GM08714 (cell line): ENCODE data around the gene BNC2.

Experiments
- H3K4me3 ChIP-seq: fragments of 200-500 bp; sonication (Bioruptor generic); 2 replicates; pipeline ENCODE4 v1.5.1; 2014; ENCODE audit warnings: mild to moderate bottlenecking, low read length, inconsistent platforms
- ZNF274 ChIP-seq: IDR thresholded peaks from 2 replicates; pipeline ENCODE4 v1.6.1; 2012; ENCODE audit warnings: mild to moderate bottlenecking, low read depth, low read length

Gene BNC2

DNA sequence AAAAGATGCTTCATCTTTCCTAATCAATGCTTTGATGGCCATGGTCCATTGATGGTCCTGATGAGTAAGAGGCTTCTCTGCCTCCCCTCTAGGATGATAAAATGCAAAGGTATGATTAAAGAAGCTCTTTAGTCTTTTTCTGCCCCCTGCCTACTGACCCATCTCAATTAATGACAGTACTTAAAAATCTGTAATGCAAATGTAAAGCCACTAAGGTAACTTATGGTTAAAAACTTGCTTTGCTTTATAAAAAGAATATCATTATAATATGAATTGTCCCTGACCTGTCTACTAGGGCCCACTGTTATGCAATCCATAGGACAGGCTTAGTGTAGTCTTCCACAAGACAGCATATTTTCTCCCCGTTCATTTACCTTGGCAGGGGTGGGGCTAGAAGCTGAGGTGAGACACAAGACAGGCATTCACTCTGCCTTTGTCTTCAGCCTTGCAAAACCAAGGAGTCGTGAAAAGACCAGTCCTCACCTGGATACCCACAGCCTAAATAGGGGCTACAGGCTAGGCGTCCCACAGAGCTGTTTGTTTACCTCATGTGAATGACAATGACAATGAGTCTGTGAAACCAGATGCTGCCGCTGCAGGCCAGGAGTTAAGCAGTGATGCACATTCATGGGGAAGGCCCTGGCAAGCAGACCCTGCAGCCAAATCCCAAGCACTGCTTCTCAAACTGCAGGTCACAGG lies 60.4 kb downstream of the BNC2 start:
- no peak overlapping the region for H3K4me3 ChIP-seq
- no peak for TF ChIP-seq ZNF274

DNA sequence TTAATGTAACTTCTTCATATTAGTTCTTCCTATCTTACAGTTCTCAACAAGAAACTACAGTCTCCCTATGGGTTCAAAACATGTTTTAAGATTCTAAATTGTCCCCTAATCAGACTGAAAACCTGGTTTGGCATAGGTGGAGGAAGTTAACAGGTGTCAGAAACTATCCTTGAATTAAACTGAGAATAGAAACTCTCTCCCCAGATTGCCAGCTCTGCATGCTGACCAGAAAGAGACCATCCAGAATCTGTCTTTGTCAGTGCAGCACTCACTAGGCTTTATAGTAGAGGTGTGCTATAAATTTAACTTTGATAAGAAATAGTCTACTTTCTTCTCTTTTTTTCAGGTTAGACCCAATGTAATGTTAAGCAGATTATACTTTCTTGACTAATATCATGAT lies 63.8 kb downstream of the BNC2 start:
- TF ChIP-seq ZNF274 = no peak

DNA sequence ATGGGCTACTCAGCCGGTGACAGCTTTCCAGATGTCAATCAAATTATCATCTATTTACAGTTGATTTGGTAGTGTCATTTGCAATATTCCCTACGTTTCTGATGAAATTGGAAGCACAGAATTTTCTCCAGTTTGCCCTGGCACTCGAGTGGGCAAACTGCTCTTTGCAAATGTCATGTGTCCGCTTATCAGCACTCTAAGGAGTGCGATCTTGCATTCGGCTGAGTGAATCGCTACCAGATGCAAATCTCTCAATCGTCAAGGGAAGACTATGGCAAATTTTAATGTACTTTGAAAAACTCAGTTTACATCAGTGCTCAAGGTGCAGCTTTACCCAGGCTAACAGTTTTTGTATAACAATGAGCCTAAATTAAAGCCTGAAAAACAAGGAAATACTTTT lies 66.8 kb downstream of the BNC2 start:
- no peak for TF ChIP-seq ZNF274

More for the DNA sequence above, 63.8 kb downstream of the BNC2 start:
- no peak overlapping the region for H3K4me3 ChIP-seq

DNA sequence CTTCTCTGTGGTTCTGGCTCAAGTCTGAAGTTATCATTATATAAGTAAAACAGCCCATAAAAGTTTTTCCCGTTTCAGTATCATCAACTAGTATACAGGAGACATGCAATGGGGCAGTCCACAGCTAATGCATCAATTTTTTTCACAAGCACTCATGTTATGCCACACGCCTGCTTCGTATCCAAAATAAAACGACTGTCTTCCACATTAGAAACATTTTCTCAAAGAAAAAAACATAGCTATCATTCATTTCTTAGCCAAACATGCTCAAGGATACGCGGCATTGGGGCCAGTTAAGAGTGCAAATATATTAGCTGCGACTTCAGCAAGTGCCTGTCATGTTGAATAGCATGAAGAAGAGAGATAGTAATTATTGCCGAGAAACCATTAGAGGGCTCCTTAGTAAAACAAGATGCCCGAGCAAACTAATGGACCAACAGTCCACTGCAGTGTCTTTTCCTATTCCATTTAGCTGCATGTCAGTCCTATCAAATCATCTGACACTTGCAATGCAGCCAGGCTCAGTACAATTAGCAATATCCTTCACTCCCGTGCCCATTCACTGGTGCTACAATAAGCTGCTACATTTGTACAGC lies 68.5 kb downstream of the BNC2 start:
- no peak overlapping the region for H3K4me3 ChIP-seq
- no peak for TF ChIP-seq ZNF274

More for the DNA sequence above, 66.8 kb downstream of the BNC2 start:
- no peak overlapping the region for H3K4me3 ChIP-seq

DNA sequence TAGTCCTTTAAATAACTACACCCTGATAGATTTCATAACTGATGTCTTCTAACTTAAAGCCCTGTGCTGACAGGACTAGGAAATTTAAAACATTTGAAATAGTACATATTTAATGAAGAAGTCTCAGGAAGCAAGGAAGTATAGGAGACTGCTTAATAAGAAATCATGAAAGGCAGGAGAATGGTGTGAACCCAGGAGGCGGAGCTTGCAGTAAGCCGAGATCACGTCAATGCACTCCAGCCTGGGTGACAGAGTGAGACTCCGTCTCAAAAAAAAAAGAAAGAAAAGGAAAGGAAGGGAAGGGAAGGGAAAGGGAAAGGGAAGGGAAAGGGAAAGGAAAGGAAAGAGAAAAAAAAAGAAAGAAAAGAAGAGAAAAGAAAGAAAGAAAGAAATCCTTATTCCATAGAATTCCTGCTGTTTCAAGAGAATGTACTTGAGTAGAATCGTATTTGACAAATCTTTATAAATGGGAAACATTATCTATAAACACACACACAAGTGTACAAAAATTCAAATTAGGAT lies 74.1 kb downstream of the BNC2 start:
- TF ChIP-seq ZNF274 = no peak

DNA sequence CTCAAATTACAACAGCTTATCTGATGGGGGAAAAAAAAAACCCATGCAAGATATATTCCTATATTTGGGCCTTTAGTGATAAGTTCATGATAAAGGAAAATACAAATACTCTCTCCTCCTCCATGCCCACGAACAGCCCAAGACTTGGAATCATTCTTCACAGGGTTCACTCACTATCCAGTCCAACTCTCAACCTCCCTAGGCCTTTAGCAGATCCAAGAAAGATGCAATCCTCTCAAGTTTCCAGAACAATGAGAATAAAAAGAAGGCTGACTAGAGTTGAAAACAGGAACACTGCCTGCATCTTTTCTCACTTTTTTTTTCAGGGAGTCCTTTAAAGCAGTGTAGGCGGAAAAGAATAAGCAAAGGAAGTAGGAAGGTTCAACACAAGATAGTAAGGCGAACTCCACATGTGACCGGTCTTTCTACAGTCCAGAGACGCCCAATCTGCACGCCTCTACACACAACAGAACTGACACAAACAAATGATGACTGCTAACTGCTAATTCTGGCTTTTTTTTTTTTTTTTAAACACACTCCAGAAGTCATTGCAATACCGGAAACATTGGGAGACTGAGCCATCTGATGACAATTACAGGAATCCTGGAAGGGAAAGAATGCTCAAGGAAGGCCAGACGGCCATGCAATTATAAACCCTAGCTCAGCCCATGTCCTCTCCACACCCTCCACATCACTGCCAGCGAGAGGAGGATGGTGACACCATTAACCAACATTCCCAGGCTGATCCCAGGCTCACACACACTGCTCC lies 75.4 kb downstream of the BNC2 start:
- TF ChIP-seq ZNF274 = no peak
- H3K4me3 ChIP-seq = no peak overlapping the region

More for the DNA sequence above, 74.1 kb downstream of the BNC2 start:
- H3K4me3 ChIP-seq = no peak overlapping the region

DNA sequence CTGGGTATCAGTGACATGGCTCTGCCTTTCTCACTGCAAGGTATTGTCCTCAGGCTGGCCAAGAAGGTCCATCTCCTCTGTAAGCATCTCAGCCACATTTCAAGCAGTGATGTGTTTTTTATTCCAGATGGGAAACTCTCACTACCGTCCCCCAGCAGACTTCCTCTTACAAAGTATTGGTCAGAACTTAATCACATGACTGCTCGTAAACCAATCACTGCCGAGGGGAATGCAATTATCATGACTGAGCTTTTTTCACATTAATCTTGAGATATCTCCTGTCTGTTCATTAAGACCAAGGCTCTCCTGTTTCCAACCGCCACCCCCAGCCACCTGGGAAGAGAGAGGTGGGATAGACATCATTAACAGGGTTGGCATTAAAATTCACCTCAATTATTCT lies 76.4 kb downstream of the BNC2 start:
- H3K4me3 ChIP-seq = no peak overlapping the region
- TF ChIP-seq ZNF274 = no peak

DNA sequence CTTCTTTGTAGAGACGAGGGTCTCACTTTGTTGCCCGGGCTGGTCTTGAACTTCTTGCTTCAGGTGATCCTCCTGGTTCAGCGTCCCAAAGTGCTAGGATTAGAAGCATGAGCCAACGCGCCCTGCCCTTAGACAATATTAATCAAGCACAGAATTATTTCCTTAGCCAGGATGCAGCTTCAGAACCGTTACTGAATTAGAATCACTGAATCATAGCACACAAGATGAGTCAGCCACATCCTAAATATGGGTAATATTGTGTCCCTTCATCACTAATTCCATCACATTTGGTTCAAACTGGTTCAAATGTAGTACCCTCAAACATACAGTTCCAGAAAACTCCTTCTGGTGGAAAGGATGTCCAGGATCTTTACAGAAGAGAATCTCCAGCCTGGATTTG lies 82.7 kb downstream of the BNC2 start:
- no peak for TF ChIP-seq ZNF274
- H3K4me3 ChIP-seq = no peak overlapping the region

DNA sequence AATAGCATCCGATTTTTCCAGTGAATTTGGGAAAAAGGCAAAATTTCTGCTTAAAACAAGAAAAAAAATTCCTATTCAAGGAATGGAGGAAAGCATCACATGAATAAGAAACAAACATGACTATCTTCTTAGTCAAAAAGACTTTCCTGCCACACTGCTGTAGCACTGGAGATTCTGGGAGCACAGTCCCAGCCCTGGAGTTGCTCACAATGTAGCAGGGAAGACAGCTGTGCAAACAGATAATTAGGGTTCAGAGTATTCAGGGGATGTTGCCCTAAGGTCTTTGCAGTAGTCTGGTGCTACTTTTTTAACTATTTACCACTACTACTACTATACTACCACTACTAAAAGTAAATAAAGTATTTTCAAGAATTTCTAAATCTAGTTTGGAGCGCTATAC lies 86.5 kb downstream of the BNC2 start:
- TF ChIP-seq ZNF274 = no peak
- no peak overlapping the region for H3K4me3 ChIP-seq

DNA sequence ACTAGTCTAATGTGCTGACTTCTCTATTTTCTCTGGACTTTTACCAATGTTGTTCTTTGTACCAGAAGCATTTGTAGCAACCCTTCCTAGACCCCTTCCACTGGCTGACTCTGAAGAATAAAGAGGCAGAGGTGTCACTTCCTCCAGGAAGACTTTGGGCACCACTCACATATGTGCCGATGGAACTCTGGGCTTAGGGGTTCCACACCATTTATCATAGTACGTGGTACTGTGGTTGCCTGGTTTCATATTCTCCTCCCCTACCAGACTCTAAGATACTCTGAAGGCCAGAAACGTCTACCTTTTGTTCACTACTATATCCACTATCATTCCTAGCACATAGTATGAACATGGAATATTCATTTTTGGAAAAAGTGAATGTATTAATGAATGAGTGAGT lies 88.0 kb downstream of the BNC2 start:
- no peak for TF ChIP-seq ZNF274
- H3K4me3 ChIP-seq = no peak overlapping the region

DNA sequence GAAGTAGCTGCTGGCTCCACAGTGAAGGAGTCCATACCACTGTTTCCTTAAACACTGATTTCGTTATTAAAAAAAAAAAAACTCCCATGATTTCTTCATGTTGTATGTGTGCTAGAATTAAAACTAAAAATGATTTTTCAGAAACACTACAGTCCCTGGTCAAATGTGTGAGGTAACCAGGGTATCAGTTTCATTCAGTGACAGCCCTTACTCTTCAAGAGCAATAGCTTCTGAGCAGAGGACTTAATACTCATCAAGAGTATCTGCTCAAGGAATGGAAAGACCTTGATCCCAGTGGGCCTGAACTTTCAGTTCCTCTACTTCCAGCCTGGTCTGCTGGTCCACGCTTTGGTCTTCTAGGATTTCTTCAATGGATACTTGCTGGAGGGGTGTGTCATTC lies 95.1 kb downstream of the BNC2 start:
- TF ChIP-seq ZNF274 = no peak

DNA sequence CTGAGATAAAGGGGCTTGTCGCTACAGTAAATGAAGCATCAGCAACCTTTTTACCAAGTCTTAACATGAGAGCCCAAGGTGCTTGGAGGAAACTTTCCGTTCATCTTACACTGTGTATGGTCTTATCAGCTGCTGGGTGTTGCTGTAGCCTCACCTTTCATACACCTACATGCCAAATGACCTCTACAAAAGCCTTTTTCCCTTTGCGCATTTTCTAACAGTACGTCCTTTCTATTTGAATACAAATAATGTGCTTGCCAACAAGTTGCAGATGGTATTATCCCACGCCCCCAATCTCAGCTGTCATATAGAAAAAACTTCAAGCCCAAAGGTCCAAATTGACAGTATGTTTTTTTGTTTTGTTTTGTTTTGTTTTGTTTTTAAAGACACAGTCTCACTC lies 96.9 kb downstream of the BNC2 start:
- H3K4me3 ChIP-seq = no peak overlapping the region
- no peak for TF ChIP-seq ZNF274

More for the DNA sequence above, 95.1 kb downstream of the BNC2 start:
- no peak overlapping the region for H3K4me3 ChIP-seq

DNA sequence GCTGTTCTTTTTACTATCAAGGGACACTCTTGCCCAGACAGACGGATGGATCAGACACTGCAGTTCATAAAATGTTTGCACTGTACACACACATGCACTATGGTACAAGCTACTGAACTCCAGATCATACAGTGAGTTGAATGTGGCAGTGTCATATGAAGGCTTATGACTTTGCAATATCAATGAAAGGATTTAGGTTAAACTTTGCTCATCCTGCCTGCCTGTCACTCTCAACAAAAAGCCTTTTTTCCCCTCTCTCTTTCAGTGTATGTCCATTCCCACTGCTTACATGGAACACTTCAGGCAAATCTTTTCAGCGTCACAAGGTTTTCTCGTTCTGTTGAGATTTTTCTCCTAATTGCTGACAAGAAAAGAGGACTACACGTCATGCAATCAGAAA lies 97.4 kb downstream of the BNC2 start:
- no peak overlapping the region for H3K4me3 ChIP-seq
- no peak for TF ChIP-seq ZNF274

DNA sequence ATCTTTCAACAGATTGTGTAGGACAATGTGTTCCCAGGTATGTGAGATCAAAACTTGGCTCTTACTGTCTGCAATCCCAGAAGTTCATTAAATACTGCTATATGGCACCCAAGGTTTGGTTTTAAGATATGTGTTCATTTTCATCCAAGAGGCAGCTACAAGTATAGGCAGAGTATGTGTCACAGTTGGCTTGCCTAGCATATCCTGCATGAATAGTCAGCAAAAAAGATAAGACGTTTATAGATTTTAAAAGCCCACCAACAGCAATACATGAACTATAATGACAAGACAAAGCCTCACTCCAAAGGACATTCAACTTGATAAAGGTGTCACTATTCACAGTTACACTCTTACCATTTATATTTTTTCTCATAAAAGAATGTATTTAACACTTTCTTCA lies 99.1 kb downstream of the BNC2 start:
- TF ChIP-seq ZNF274 = no peak
- no peak overlapping the region for H3K4me3 ChIP-seq

DNA sequence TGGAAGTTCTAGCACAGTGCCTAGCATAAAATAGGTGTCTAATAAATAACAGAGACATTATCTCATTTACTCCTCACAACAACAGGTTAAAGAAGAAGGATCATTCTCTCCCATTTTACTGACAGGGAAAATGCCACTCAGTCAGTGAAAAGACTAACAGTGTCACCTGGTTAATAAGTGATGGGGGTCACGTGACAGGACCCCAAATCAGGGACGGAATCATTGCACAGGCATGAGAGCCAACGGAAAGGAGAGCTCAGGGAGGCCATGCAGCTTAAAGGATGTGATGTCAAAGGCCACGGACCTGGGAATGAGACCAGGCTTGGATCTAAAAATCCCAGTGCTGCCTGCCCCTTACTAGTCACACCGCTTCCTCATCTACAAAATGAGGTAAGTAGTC lies 101.2 kb downstream of the BNC2 start:
- H3K4me3 ChIP-seq = no peak overlapping the region

More for the DNA sequence above, 101.2 kb downstream of the BNC2 start:
- TF ChIP-seq ZNF274 = no peak
